HL-60 (cell line): ENCODE measurements around the gene PTX4.

Source experiments
- DNase-seq, 2 experiments: peaks; one replicate each; pipeline ENCODE4 v3.0.0-alpha.2; 2010 to 2020; ENCODE audit warnings: low read depth in 1 of 2, low spot score in 1 of 2
- H3K27ac ChIP-seq: fragments of 250-450 bp; sonication (Bioruptor Pico); replicated peaks from 2 replicates; pipeline ENCODE4 v1.5.1; 2020; ENCODE audit warnings: mild to moderate bottlenecking, moderate library complexity
- H3K27me3 ChIP-seq: fragments of 250-450 bp; sonication (Bioruptor Pico); 2 replicates; pipeline ENCODE4 v1.5.1; 2021; ENCODE audit warnings: mild to moderate bottlenecking, moderate library complexity; ENCODE audit not compliant: insufficient read depth, poor library complexity, severe bottlenecking
- H3K4me3 ChIP-seq: replicated peaks from 2 replicates; pipeline ENCODE4 v1.5.1; 2011; ENCODE audit warnings: mild to moderate bottlenecking, control low read depth, low read length; ENCODE audit not compliant: insufficient read depth
- CTCF ChIP-seq: IDR thresholded peaks from one replicate; pipeline ENCODE4 v1.5.1; 2011; ENCODE audit warnings: low read length, control low read depth, inconsistent platforms; ENCODE audit not compliant: insufficient read depth
- GABPA ChIP-seq: IDR thresholded peaks from 2 replicates; pipeline ENCODE4 v1.6.1; 2012; ENCODE audit warnings: low read depth
- POLR2AphosphoS5 ChIP-seq: IDR thresholded peaks from 2 replicates; pipeline ENCODE4 v1.6.1; 2012; ENCODE audit warnings: low read depth
- REST ChIP-seq: IDR thresholded peaks from 2 replicates; pipeline ENCODE4 v1.6.1; 2012; ENCODE audit warnings: low read depth; ENCODE audit not compliant: insufficient replicate concordance
- SPI1 ChIP-seq: IDR thresholded peaks from 2 replicates; pipeline ENCODE4 v1.6.1; 2012; ENCODE audit warnings: low read depth, mild to moderate bottlenecking, borderline replicate concordance

Gene PTX4

GRCh38 chr16:1533443-1533951 lies 44.8 kb upstream of the PTX4 start, which contains the start of gene TMEM204:
TSS of gene TMEM204 (plus strand) at chr16:1533666. CDS start at chr16:1534276, 610 bp downstream.
- Histone ChIP-seq H3K27ac (no peak within 1 kb of the TSS), H3K27me3 (no peaks in the 10 kb centered on the region), H3K4me3 (no peak within 1 kb of the TSS)
- TF ChIP-seq CTCF (no peak), REST (no peak), GABPA (no peak), SPI1 (no peak)
- no peak for DNase-seq

- no peaks in the 10 kb centered on the region for H3K27me3 ChIP-seq
- no peak overlapping the region for H3K27ac ChIP-seq
- TF ChIP-seq POLR2AphosphoS5: no peak
- no peak for TF ChIP-seq CTCF
- no peak for TF ChIP-seq SPI1
- TF ChIP-seq GABPA: no peak
- no peak for TF ChIP-seq REST
- no peak overlapping the region for H3K4me3 ChIP-seq
- no peak for DNase-seq
Observed at GRCh38 chr16:1532771-1533170, 44.0 kb upstream of the PTX4 start.

- no peak for DNase-seq
- TF ChIP-seq POLR2AphosphoS5 (no peak), SPI1 (no peak), CTCF (no peak), REST (no peak), GABPA (no peak)
- H3K27me3 ChIP-seq: no peaks in the 10 kb centered on the region
- H3K4me3 ChIP-seq: no peak overlapping the region
- no peak overlapping the region for H3K27ac ChIP-seq
Observed at GRCh38 chr16:1532081-1532760, 43.5 kb upstream of the PTX4 start.
